GM10266 (cell line): ENCODE data around the gene SFXN2.
A peak's percentile ranks its signal among the peaks of the same experiment; 100 is the strongest.

Source experiments
- DNase-seq: peaks from one replicate; pipeline ENCODE4 v3.0.0; 2012; ENCODE audit errors: extremely low spot score
- TF ChIP-seq, protein P1 (sequence below): IDR thresholded peaks from 2 replicates; pipeline ENCODE4 v1.5.1; 2012; ENCODE audit warnings: mild to moderate bottlenecking, low read depth; ENCODE audit not compliant: control insufficient read depth, insufficient read depth; ENCODE audit errors: missing control alignments

The SFXN2 gene

DNA sequence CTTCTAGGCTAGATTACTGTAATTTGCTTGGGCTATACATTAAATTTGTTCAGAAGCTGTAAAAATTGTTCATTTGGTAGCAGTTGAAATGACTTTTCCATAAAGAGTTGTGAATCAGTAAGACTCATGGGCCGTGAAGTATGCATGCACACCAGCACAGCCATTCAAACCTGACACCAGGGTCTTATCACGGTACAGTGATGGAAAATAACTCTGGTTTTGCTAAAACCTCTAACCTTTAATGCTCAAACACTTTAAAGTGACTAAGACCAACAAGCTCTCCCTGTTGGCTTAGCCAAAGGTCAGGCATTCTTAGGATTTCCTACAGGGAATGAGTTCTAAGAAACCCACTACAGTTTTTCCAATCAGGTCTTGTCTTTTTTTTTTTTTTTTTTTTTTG, 11.7 kb upstream of the SFXN2 start:
- DNase-seq, result no peak
- TF ChIP-seq, protein P1, sequence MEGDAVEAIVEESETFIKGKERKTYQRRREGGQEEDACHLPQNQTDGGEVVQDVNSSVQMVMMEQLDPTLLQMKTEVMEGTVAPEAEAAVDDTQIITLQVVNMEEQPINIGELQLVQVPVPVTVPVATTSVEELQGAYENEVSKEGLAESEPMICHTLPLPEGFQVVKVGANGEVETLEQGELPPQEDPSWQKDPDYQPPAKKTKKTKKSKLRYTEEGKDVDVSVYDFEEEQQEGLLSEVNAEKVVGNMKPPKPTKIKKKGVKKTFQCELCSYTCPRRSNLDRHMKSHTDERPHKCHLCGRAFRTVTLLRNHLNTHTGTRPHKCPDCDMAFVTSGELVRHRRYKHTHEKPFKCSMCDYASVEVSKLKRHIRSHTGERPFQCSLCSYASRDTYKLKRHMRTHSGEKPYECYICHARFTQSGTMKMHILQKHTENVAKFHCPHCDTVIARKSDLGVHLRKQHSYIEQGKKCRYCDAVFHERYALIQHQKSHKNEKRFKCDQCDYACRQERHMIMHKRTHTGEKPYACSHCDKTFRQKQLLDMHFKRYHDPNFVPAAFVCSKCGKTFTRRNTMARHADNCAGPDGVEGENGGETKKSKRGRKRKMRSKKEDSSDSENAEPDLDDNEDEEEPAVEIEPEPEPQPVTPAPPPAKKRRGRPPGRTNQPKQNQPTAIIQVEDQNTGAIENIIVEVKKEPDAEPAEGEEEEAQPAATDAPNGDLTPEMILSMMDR, result no peak

DNA sequence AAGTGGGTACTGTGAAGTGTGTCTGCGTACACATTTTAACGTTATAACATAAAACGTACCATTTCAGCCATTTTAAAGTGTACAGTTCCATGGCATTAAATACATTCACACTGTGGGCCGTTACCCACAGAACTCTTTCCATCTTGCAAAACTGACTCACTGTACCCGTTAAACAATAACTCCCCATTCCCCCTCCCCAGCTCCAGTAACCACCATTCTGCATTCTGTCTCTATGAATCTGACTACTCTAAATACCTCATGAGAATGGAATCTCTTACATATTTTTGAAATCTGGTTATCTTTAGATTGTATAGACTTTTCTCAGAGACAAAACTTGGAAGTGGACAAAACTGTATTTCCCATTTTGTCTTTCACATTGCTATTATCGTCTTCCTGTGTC, 9.5 kb upstream of the SFXN2 start:
- TF ChIP-seq, protein P1, result no peak
- no peak for DNase-seq

DNA sequence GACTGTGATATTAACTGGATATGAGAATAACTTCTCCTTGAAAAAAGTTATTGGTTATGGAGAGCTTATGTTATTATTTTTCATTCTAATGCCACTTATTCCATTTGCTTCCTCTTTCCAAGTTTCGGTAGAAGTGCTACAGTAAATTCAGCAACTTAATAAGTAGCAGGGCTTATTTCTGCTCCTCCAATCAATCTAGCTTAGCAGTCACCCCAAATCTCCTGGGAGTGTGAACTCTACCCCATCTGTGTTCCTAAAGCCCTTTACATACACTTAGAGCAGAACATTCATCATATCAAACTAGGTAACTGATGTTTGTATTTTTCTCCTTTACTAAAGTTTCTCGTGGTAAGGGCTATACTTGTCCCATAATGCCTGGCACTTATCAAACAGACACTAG, 8.9 kb upstream of the SFXN2 start:
- TF ChIP-seq, protein P1, result no peak
- no peak for DNase-seq

DNA sequence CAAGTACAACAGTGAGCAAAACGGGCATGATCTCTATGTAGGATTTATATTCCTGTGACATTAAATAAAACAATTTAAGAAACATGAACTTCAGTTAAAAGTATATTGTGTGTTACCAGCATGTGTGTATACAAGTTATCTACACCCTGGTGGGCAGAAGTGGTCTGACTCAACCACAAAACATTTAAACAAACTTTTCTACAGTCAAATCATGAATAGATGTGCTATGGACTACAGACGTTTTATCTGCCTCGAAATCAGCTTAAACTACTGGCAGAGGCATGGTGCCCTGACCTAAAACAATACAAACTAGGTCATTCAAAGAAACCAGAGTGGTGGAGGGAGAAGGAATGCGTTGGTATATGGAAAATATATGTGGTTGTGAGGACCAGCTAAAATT, 3.8 kb upstream of the SFXN2 start:
- TF ChIP-seq, protein P1, result no peak
- DNase-seq, result no peak

DNA sequence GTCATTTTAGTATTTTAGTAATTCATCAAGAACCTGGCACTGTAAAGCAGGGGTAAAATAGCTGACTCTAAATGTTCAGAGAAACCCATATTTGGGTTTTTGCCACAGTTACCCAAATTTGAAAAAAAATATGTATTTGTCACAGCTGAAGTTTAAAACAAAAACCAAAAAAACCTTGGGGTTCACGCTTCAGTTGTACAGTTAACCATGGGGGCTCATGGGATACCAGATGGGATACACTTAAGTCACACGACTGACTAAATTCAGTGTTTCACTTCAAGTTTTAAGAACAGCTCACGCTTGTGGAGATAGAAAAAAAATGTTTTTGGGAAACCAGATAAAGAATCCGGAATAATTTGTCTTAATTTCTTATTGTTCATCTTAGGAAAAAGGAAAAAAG, 2.3 kb upstream of the SFXN2 start:
- TF ChIP-seq, protein P1, result no peak
- DNase-seq, result no peak

DNA sequence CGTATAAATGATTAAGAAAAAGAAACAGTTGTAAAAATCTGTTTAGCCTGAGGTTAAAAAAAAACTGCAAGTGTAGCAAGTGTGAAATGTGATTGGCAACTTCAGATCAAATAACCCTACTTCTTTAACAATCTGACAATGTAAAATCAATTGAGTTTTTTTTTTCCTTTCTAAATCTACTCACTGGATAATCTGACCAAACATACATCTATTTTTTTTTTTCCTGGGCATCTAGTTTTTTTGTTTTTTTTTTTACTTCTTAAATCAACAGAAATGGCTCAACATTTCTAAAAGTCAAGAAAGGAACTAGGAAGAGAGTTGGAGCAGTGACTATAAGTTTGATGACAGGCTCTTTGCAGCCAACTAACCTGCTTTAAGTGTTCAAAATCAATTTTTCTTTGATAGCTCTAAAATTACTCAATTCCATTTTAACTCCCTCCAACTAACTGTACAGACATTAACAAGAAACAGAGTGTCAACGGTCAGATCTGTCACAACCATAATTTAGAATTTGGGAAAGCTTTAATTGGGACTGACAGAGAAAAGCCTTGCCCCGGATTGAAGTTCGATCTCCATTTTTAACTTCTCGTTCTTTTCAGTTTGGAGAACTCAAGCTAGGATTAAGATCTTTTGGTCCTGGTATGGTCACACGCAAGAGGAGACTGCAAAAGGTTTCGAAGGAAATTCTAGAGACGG, 1.4 kb upstream of the SFXN2 start:
- TF ChIP-seq, protein P1, result no peak
- no peak for DNase-seq

DNA sequence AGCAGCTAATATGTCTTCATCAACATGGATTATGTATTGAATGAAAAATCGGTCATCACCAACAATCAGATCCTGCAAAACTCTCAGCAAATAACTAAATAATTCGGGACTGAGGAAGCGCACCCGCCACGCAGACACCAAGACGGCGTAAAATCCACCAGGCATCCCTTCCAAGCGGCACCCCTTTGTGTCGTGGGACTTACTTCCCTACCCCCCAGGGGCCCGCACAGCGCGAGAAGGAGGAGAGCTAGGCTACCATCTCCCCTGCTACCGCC, 960 bp upstream of the SFXN2 start:
- TF ChIP-seq, protein P1, result peak; percentile 27
- no peak for DNase-seq
